ENCODE measurements around the gene CCR6.
"Not testable (repeated sequence)": the region's sequence is repeated elsewhere in the genome, so short reads cannot be mapped to it uniquely, and the experiment has no call there.

CCR6 gene

DNA sequence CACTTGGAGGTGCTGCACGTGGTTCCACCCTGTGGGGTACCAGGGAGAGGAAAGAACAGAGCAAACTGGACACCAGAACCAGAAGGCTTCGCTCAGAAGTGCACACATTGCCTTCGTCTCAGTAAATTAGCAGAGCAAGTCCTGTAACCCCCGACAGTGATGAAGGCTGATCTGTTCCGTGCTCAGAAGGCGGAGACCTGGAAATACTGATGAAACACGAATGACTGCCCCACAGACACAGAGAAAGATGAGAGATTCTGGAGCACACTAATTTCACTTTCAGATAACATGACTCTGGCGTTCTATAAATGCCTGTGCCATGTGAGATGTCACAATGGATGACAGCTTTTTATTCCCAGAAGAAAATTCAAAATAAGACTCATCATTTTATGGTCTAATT, 44.2 kb upstream of the CCR6 start:
- no peaks in the 10 kb centered on the region for H3K27me3 ChIP-seq (ENCODE audit: insufficient read depth, poor library complexity, severe bottlenecking)
- TF ChIP-seq GABPA (IDR thresholded peaks at IDR 0.05; ENCODE audit: low read depth) (no peak), POLR2AphosphoS5 (IDR thresholded peaks at IDR 0.05; ENCODE audit: low read depth) (no peak), REST (IDR thresholded peaks at IDR 0.05; ENCODE audit: insufficient replicate concordance, low read depth) (no peak), CTCF (IDR thresholded peaks at IDR 0.05; ENCODE audit: insufficient read depth, low read length) (no peak), SPI1 (IDR thresholded peaks at IDR 0.05; ENCODE audit: borderline replicate concordance, low read depth) (no peak)
- no peak overlapping the region for H3K27ac ChIP-seq (replicated peaks)
- no peak for DNase-seq (ENCODE audit: low read depth in 1 of 2, low spot score in 1 of 2)
- H3K4me3 ChIP-seq (replicated peaks; ENCODE audit: insufficient read depth, low read length): no peak overlapping the region

- TF ChIP-seq POLR2AphosphoS5 (IDR thresholded peaks at IDR 0.05; ENCODE audit: low read depth): no peak
- no peak for TF ChIP-seq REST (IDR thresholded peaks at IDR 0.05; ENCODE audit: insufficient replicate concordance, low read depth)
- no peak for TF ChIP-seq CTCF (IDR thresholded peaks at IDR 0.05; ENCODE audit: insufficient read depth, low read length)
- no peak for TF ChIP-seq GABPA (IDR thresholded peaks at IDR 0.05; ENCODE audit: low read depth)
- TF ChIP-seq SPI1 (IDR thresholded peaks at IDR 0.05; ENCODE audit: borderline replicate concordance, low read depth): no peak
- Histone ChIP-seq H3K4me3 (replicated peaks; ENCODE audit: insufficient read depth, low read length) (no peak overlapping the region), H3K27me3 (ENCODE audit: insufficient read depth, poor library complexity, severe bottlenecking) (no peaks in the 10 kb centered on the region), H3K27ac (replicated peaks) (no peak overlapping the region)
- no peak for DNase-seq (ENCODE audit: low read depth in 1 of 2, low spot score in 1 of 2)
These were observed 43.0 kb upstream of the CCR6 start for GRCh38 chr6:167079853-167080297.

- TF ChIP-seq POLR2AphosphoS5 (IDR thresholded peaks at IDR 0.05; ENCODE audit: low read depth) (no peak), SPI1 (IDR thresholded peaks at IDR 0.05; ENCODE audit: borderline replicate concordance, low read depth) (no peak), GABPA (IDR thresholded peaks at IDR 0.05; ENCODE audit: low read depth) (no peak), CTCF (IDR thresholded peaks at IDR 0.05; ENCODE audit: insufficient read depth, low read length) (no peak), REST (IDR thresholded peaks at IDR 0.05; ENCODE audit: insufficient replicate concordance, low read depth) (no peak)
- no peak for DNase-seq (ENCODE audit: low read depth in 1 of 2, low spot score in 1 of 2)
- Histone ChIP-seq H3K27ac (replicated peaks) (no peak overlapping the region), H3K27me3 (ENCODE audit: insufficient read depth, poor library complexity, severe bottlenecking) (no peaks in the 10 kb centered on the region), H3K4me3 (replicated peaks; ENCODE audit: insufficient read depth, low read length) (no peak overlapping the region)
These were observed 35.0 kb upstream of the CCR6 start for GRCh38 chr6:167087857-167088354.

GRCh38 chr6:167088741-167089140, 34.2 kb upstream of the CCR6 start:
- not testable (repeated sequence) for H3K27me3 ChIP-seq (ENCODE audit: insufficient read depth, poor library complexity, severe bottlenecking); H3K27ac ChIP-seq (replicated peaks); H3K4me3 ChIP-seq (replicated peaks; ENCODE audit: insufficient read depth, low read length); DNase-seq (ENCODE audit: low read depth in 1 of 2, low spot score in 1 of 2)
